PC-9 (cell line): ENCODE data around the gene POLD4. TPM values are rescaled to one million over a fixed set of nuclear protein-coding genes. Genes with fewer than 3 reads are reported as not detected.

Source experiments
- BruUV-seq: library from RNA; stranded (reverse); fragments of 400-500 nt; replicated peaks from 2 replicates; lab custom pipeline; 2021; lab: Mats Ljungman, UMichigan
- CTCF ChIA-PET: fragments of 300-600 bp; sonication (Branson Sonifier 250); formaldehyde crosslinking; loops from one replicate; lab custom pipeline; 2022; ENCODE audit warnings: antibody characterized with exemption; lab: Charles Lee
- POLR2A ChIA-PET: fragments of 300-600 bp; sonication (Branson Sonifier 250); formaldehyde crosslinking; loops from one replicate; lab custom pipeline; 2022; ENCODE audit warnings: antibody characterized with exemption; ENCODE audit not compliant: unreplicated experiment; lab: Charles Lee
- DNase-seq, 2 experiments: peaks; one replicate each; pipeline versions ENCODE4 v3.0.0 to v3.0.0-alpha.2; 2015 to 2022; ENCODE audit warnings: mixed read lengths in 1 of 2
- H2AFZ ChIP-seq: fragments of 200-600 bp; sonication (generic); 2 replicates; pipeline ENCODE4 v1.8.1; 2017; ENCODE audit warnings: antibody characterized with exemption
- H3F3A ChIP-seq: fragments of 200-600 bp; sonication (generic); 2 replicates; pipeline ENCODE4 v1.8.1; 2017; ENCODE audit warnings: antibody characterized with exemption, mild to moderate bottlenecking, low read depth; ENCODE audit not compliant: insufficient read depth
- H3K27ac ChIP-seq: fragments of 200-600 bp; sonication (generic); 2 replicates; pipeline ENCODE4 v1.6.1; 2016; ENCODE audit warnings: mixed run types
- H3K27me3 ChIP-seq: fragments of 200-600 bp; sonication (generic); 2 replicates; pipeline ENCODE4 v1.6.1; 2016; ENCODE audit warnings: low read depth, mixed run types; ENCODE audit not compliant: insufficient read depth
- H3K36me3 ChIP-seq: fragments of 200-600 bp; sonication (generic); 2 replicates; pipeline ENCODE4 v1.6.1; 2016; ENCODE audit warnings: low read depth, mixed run types
- H3K4me1 ChIP-seq: fragments of 200-600 bp; sonication (generic); replicated peaks from 2 replicates; pipeline ENCODE4 v1.6.1; 2016; ENCODE audit warnings: mixed run types; ENCODE audit not compliant: insufficient read depth
- H3K4me2 ChIP-seq: fragments of 200-600 bp; sonication (generic); 2 replicates; pipeline ENCODE4 v1.6.1; 2017; ENCODE audit warnings: mixed run types
- H3K4me3 ChIP-seq: fragments of 200-600 bp; sonication (generic); 2 replicates; pipeline ENCODE4 v1.6.1; 2016; ENCODE audit warnings: mixed run types
- H3K79me2 ChIP-seq: fragments of 200-600 bp; sonication (generic); 2 replicates; pipeline ENCODE4 v1.6.1; 2017; ENCODE audit warnings: low read depth, mixed run types
- H3K9me2 ChIP-seq: fragments of 200-600 bp; sonication (generic); 2 replicates; pipeline ENCODE4 v1.8.1; 2017; ENCODE audit warnings: mild to moderate bottlenecking; ENCODE audit not compliant: insufficient read depth
- H3K9me3 ChIP-seq: fragments of 200-600 bp; sonication (generic); 2 replicates; pipeline ENCODE4 v1.8.1; 2016; ENCODE audit warnings: low read depth; ENCODE audit not compliant: insufficient read depth
- H4K20me1 ChIP-seq: fragments of 200-600 bp; sonication (generic); 2 replicates; pipeline ENCODE4 v1.8.1; 2017; ENCODE audit not compliant: insufficient read depth
- EZH2 ChIP-seq: fragments of 200-600 bp; sonication (generic); IDR thresholded peaks from 2 replicates; pipeline ENCODE4 v1.8.0; 2017; ENCODE audit warnings: antibody characterized with exemption, low read depth
- intact Hi-C: fragments of 100-400 bp; cut with micrococcal nuclease; formaldehyde crosslinking; loops from one replicate; pipeline ENCODE4 v1.10.0; 2022; ENCODE audit not compliant: unreplicated experiment
- total RNA-seq: library from RNA; stranded (reverse); gene quantifications from 2 replicates; pipeline ENCODE4 v1.2.3, GENCODE V29; 2021
- TF ChIP-seq, protein P1 (sequence below): fragments of 200-600 bp; sonication (generic); conservative IDR thresholded peaks from 2 replicates; pipeline ENCODE4 v1.6.1; 2017; ENCODE audit warnings: mixed run types, antibody characterized with exemption, mild to moderate bottlenecking, moderate library complexity

POLD4 gene
- total RNA-seq, 1 experiment from 2014 or later: 67.1 TPM

DNA sequence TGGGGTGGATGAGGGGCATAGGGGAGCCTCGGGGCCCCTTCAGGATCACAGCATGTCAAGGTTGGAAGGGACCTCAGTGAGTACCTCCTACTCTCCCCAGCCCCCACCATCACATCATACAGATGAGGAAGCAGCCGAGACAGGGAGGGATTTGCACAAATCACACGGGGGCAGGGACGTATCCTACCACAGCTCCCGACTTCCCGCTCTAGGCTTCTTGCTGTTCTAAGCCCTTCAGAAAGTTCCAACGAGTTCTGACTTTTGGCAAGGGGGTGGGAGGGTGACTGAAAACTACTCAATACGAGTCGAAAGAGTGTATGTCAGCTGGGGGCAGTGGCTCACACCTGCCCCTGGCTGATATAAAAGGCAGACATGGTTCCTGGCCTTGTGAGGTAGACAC is 33.7 kb upstream of the POLD4 start:
- ChIA-PET POLR2A (interaction anchor here (0.5 to 0.7 kb wide), 2 partner anchors 10 to 713 kb away, joined by 3 to 6 read pairs; no protein-coding TSS in a partner anchor), CTCF (interaction anchor here (0.6 to 1.3 kb wide), 3 partner anchors 36 to 86 kb away, joined by 4 to 8 read pairs (median 4); no protein-coding TSS in a partner anchor)
- TF ChIP-seq EZH2: no peak
- TF ChIP-seq, protein P1, sequence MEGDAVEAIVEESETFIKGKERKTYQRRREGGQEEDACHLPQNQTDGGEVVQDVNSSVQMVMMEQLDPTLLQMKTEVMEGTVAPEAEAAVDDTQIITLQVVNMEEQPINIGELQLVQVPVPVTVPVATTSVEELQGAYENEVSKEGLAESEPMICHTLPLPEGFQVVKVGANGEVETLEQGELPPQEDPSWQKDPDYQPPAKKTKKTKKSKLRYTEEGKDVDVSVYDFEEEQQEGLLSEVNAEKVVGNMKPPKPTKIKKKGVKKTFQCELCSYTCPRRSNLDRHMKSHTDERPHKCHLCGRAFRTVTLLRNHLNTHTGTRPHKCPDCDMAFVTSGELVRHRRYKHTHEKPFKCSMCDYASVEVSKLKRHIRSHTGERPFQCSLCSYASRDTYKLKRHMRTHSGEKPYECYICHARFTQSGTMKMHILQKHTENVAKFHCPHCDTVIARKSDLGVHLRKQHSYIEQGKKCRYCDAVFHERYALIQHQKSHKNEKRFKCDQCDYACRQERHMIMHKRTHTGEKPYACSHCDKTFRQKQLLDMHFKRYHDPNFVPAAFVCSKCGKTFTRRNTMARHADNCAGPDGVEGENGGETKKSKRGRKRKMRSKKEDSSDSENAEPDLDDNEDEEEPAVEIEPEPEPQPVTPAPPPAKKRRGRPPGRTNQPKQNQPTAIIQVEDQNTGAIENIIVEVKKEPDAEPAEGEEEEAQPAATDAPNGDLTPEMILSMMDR: no peak
- H3K9me3 ChIP-seq: no peaks in the 10 kb centered on the region
- intact Hi-C loops: no loop called here
- no peaks in the 10 kb centered on the region for H3K27me3 ChIP-seq
- DNase-seq: no peak
- H4K20me1 ChIP-seq: no peaks in the 10 kb centered on the region
- H3K4me2 ChIP-seq: no peak overlapping the region
- H3K79me2 ChIP-seq: peaks cover 21% of the 10 kb centered on the region
- H3K27ac ChIP-seq: no peak overlapping the region
- peaks cover 28% of the 10 kb centered on the region for H3F3A ChIP-seq
- H3K9me2 ChIP-seq: no peaks in the 10 kb centered on the region
- no peak overlapping the region for H3K4me3 ChIP-seq
- no TSS peak for BruUV-seq
- H3K4me1 ChIP-seq: peaks cover 24% of the 10 kb centered on the region
- H2AFZ ChIP-seq: no peak overlapping the region
- H3K36me3 ChIP-seq: no peaks in the 10 kb centered on the region

DNA sequence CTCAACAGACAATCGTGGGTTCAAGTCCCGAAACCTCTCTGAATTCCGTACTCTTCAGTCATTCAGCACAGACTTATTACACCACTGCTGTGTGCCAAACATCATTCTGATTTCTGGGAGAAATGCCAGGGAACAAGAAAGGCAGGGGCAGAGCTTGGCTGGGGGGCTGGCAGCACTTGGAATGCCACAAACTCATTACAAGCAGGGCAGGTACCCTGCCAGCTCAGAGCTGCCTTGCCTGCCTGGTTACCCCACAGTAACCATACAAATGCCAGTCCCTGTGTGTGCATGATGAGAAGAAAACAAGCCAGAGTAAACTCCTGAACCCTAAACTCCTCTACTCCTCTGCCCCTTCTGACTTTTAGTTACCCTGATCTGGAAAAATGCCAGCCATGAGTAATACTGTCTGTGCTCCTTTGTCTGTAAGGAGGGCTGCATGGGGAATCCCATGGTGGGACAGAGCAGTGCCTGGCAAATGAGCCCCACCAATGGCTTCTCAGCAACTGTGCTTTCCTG is 31.6 kb upstream of the POLD4 start:
- H3K79me2 ChIP-seq: peaks cover 4% of the 10 kb centered on the region; the same call in 1 of the 2 replicates
- POLR2A ChIA-PET: interaction anchor here (0.5 to 1.3 kb wide), 6 partner anchors 11 to 197 kb away, joined by 3 to 5 read pairs (median 4); partner anchors contain the start of gene PITPNM1
- CTCF ChIA-PET: interaction anchor here (0.6 kb wide), 2 partner anchors 9 to 122 kb away, joined by 7 to 13 read pairs; no protein-coding TSS in a partner anchor
- no peaks in the 10 kb centered on the region for H3K9me2 ChIP-seq
- H3K4me1 ChIP-seq: peaks cover 46% of the 10 kb centered on the region
- H4K20me1 ChIP-seq: no peaks in the 10 kb centered on the region
- no peaks in the 10 kb centered on the region for H3K36me3 ChIP-seq
- H3K27me3 ChIP-seq: no peaks in the 10 kb centered on the region
- no peak overlapping the region for H2AFZ ChIP-seq
- TF ChIP-seq, protein P1: no peak
- no peak for TF ChIP-seq EZH2
- H3F3A ChIP-seq: peaks cover 37% of the 10 kb centered on the region
- peak overlapping the region; percentile 27 for H3K4me2 ChIP-seq
- DNase-seq: peak; percentile 73 to 79
- no peak overlapping the region for H3K27ac ChIP-seq
- no peak overlapping the region for H3K4me3 ChIP-seq
- intact Hi-C loops: loop anchor here (5.0 kb wide), 1 partner anchor 123 kb away; no protein-coding TSS in a partner anchor
- BruUV-seq: no TSS peak
- no peaks in the 10 kb centered on the region for H3K9me3 ChIP-seq

DNA sequence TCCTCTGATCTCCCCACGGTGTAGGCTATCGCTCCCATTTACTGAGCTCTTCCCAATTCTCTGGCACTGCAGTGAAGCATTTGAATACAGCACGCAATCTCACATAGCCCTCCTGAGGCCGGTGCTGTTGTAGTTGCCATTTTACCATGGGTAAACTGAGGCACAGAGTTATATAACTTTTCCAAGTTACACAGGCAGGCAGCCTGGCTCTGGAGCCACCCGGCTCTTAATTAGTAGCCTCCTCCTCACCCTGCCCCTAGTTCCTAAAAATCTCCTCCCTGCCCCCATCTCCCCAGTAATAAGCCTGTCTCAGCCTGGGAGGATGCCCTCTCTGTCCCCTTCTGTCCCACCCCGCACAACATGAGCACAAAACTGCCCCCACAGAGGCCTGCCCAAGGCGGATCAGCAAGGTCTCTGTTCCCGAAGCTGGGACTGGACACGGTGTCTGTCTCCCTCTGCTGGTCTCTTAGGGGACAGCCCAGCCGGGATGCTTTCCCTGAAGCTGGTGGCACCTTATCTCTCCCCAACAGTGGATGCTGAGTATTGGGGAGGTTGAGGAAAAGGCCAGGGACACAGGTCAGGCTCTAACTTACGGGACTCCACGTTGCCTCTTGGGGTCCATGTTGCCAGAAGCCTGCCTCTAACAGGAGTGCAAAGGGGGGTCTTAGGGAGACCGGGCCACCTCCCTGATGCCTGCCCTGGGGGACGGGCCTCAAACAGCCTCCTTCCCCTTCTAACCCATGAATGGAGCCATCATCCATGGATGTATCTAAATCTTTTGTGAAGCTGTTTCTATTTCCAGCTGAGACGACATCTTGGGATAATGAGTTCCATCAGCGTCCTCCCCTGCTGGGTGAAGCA is 29.2 kb upstream of the POLD4 start:
- peaks cover 54% of the 10 kb centered on the region for H3F3A ChIP-seq
- H3K27ac ChIP-seq: no peak overlapping the region
- POLR2A ChIA-PET: interaction anchor here (0.5 to 0.7 kb wide), 2 partner anchors 10 to 71 kb away, joined by 5 to 10 read pairs; no protein-coding TSS in a partner anchor
- H3K79me2 ChIP-seq: peaks cover 6% of the 10 kb centered on the region; the same call in 1 of the 2 replicates
- no peak overlapping the region for H2AFZ ChIP-seq
- peak; percentile 66 to 84 for DNase-seq
- no peaks in the 10 kb centered on the region for H3K9me3 ChIP-seq
- CTCF ChIA-PET: interaction anchor here (0.5 to 6.6 kb wide), 9 partner anchors 8 to 527 kb away, joined by 3 to 174 read pairs (median 6); partner anchors contain the start of gene POLD4
- no TSS peak for BruUV-seq
- no peaks in the 10 kb centered on the region for H4K20me1 ChIP-seq
- H3K4me2 ChIP-seq: peak overlapping the region; percentile 37
- peaks cover 64% of the 10 kb centered on the region for H3K4me1 ChIP-seq
- no peaks in the 10 kb centered on the region for H3K27me3 ChIP-seq
- H3K36me3 ChIP-seq: no peaks in the 10 kb centered on the region
- TF ChIP-seq, protein P1: peak; percentile 99
- no peak for TF ChIP-seq EZH2
- intact Hi-C loops: loop anchor here (1.0 to 5.0 kb wide), 4 partner anchors 9 to 120 kb away; partner anchors contain the start of gene CLCF1
- no peak overlapping the region for H3K4me3 ChIP-seq
- H3K9me2 ChIP-seq: no peaks in the 10 kb centered on the region
